NCI-H1092 treated with DMSO at 0.1 percent for 48 hours (cell line): ENCODE data around the gene NPR3.
"Not testable (repeated sequence)": the region's sequence is repeated elsewhere in the genome, so short reads cannot be mapped to it uniquely, and the experiment has no call there.

ENCODE experiments used
- DNase-seq: peaks from one replicate; lab custom pipeline; 2025; lab: John Stamatoyannopoulos, UW

The NPR3 gene

DNA sequence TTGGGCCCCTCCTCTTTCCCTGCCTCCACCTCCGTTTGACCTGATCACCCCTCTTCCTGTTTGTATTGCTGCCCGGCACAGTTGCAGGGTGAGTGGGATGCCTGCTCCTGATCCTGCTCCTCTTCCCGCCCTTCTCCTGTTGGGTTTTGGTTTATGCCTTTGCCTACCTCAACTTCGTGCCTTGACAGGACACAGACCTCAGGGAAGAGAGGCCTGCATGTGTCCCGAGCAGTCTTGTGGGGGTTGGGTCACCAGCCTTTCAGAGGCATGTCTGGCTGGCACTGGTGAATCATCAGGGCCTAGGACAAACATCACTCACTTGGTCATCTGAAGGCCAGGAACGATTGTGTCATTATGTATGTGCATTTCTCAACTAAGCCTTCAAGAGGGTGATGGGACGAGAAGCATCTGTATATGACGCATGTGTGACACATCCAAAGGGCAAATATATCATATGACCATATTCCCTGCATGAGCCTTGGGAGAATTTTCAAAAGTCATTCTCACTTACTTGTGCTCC, 56.9 kb downstream of the NPR3 start:
- DNase-seq = no peak

DNA sequence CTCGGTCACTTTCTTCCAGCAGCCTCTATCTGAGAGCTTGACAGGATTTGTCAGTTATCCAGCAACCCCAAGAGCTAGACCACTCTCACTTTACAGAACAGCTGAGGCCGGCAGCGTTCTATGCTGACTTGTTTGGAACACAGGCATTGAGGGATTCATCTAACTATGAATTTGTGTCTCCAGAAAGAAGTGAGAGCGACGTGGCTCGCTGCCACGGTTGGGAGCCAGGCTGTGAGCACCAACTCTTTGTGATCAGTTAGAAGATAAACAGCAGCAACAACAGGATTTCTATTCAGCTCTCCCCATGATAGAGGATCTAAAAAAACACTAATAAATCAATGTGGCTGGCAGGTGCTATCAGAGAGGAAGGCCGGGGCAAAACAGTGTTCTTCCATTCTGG, 58.6 kb downstream of the NPR3 start:
- DNase-seq = no peak

DNA sequence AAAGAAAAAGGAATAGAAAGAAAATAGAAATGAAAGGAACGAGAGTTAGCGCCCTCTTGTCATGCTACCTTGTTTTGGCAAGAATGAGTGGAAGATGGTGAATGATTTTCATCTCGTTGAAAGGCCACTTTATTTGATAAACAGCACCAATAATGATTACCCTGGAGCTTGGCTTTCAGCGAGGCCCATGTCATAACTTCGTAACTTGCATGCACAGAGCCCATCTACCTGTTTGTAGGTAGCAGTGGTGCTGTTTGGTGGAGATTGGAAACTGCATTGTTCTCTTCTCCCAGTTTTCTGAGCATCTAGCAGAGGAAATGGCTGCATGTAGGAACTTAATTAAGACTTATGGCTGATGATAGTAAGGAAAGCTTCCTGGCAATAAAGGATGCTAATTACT, 59.3 kb downstream of the NPR3 start:
- no peak for DNase-seq

DNA sequence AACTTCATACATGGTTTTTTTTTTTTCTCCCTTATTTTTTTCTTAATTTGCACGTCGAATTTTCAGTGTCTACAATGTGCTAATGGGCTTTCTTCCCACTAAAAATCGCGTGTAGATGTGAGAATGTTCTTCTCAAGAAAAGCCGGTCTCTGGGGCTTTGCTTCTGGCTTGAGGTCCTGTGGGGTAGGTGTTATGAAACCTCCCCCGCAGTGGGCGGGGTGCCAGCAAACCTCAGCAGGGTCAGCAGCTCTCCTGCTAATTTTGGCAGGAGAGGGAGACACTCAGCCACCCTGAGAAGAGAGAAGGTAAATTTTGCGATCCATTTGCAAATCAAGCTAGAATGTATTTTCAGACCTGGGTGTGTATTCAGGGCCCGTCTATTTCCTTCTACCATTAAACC, 59.9 kb downstream of the NPR3 start:
- no peak for DNase-seq

DNA sequence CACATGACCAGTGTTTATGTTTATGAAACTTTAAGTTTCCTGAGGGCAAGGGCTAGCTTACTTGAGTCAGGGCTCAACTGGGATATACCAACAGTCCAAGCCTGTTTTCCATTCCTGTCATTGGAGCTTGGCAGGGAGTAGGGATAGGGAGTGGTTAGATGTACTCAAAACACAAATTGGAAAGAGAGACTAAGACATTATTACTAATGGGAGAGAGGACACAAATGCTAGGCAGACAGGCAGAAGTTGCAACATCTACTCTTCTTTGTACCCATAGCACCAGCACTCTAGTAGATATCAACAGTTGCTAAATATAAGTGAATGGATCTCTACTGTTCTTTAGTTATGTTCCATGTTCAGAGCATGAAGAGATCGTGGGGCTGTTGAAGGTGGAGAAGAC, 62.8 kb downstream of the NPR3 start:
- DNase-seq = no peak

DNA sequence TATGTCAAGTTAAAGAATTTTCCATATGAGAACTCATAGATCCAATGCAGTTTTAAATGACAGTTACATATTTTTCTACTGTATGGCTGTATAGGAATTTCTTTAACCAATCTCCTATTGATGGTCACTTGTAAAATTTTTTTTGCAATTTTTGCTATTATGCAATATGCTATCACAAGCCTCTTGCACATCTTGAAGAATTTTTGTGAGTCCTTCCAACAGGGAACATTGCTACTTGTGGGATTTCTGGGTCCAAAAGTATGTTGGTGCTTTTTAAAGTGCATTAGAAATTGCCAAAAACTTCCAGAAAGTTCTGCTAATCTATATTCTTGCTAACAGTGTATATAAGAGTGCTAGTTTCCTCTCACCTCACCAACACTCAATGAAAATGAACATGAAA, 65.1 kb downstream of the NPR3 start:
- no peak for DNase-seq

DNA sequence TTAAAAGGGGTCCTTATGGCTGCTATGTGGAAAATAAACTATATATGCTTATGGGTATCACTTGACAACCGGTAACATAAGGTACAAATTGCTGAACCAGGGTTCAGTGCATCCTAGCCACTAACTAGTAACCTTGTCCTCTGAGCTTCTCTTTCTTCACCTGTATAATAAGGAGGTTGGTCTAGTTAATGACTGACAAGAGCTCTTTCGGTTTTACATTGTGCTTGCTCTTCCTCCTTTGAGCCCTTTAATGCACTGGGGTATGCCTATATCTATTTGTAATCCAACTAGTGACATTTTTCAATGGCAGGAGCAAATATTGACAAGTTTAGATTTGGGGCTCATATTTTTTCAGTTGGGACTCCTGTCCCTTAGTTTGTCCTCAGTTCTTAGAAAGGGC, 66.1 kb downstream of the NPR3 start:
- DNase-seq = no peak

DNA sequence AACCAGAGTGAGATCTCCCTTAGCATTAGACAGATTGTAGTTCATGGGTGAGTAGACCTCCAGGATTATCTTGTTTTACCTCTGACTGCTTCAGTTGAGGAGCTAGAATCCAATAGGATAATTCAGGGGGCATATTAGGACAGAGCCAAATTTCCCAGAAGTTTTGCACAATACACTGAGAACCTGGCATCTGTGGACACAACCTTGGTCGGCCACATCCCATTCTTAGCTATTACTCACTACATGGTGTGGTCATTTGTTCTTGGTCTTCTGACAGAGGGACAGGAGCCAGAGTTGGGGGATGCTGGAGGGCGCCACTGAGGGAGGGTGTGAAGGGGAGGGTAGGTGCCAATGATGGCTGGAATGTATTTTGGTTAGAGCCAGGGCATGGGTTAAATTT, 66.6 kb downstream of the NPR3 start:
- no peak for DNase-seq

DNA sequence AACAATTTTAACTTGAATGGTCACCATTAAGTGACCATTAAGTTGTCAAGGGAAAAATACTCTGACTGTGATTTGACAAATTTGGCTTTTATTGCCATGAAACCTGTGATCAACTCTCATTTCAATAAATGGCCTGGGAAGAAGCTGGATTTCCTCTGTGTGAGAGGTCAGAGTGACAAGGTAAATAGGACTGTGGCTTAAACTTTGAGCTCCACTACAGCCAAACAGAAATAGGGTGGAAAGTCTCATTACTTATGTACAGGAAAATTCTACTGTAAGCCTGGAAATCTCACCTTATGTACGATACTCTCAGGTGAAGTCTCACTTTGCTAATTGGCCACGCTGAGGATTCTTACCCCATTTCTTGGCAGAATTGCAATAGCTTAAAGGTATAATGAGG, 67.3 kb downstream of the NPR3 start:
- DNase-seq = no peak

DNA sequence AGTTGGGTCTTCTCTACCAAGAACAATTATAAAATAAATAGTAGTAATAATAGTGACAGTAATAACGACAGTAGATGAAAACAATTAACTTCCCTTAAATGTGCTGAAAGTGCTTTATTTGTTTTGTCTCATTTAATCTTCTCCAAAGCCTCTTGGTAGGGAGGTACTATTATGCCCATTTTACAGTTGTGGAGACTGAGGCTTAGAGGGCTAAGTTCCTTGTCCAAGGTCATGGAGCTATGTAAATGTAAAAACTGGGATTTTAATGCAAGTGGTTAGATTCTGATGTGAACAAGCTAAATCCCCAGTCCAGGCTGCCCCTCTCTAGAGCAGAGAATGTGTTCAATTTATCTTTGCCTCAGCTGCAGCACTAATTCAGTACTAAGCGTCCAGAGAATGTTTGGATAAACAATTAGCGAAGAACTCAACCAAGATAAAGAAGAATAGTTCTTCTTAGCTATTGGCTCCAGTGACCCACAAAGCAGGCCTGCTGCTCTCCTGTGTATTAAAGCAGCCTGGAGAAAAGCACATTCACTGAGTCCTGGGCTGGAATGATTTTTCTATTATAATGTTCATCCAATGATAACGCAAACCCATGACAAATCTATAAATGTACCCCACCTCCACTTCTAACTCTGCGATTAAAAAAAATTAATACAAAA, 68.8 kb downstream of the NPR3 start:
- DNase-seq = no peak

DNA sequence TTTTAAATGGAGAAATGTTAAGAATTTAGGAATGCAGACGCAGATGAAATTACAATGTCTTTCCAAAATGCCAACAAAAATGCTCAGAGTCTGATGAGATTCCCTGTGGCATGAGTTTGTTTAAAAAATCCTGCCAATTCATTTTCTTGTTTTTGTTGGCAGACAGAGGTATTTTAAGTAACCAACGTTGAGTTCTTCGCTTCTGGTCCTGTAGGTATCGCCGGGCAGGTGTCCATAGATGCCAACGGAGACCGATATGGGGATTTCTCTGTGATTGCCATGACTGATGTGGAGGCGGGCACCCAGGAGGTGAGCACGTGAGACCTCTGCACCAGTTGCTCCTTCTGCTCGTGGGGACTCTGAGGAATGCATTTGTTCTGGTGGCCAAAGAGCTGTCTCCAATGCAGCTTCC, 69.4 kb downstream of the NPR3 start:
- DNase-seq = no peak

DNA sequence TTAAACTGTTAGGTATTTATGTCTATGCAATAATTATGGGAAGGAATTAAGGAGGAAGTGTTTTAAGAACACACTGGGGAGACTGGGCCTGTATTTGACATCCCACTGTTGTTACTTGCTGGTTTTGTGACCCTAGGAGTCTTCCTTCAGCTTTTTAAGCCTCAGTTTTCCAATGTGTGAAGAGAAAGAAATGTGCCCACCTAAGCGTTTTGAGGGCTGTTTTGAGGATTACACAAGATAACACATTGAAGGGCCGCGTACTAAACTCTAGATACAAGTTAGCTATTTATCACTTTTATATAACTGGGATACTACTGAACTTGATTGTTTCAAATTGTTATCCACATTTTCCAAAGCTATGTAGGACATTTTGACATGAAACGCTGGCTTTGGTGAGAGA, 72.5 kb downstream of the NPR3 start:
- DNase-seq = no peak

DNA sequence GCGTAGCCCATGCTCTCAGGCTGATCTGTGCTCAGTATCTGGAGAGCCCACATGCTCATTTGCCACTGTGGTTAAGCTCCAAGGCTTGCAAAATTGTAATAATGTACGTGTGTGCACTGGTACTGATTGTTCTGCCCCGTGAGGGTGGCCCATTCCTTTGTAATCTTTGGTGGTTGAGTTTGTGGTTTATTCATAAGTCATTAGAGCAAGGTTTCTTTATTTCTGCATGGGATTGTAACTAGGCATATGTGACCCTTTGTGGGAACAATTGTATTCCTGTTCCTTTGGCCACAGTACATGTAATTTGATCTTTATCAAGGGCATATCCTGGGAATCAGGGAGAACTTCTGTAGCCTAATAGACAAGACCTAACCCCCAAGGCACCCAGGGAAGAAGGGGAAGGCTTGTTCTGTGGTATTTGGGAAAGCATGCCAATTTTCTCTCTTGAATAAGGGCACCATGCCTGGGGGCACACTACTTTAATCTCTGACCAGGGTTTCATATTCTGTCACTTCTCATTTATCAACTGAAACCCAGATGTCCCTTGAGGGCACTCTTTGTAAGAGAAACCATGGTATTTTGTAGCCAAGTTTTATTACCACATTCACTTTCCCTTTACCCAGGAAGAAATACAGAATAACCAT, 74.6 kb downstream of the NPR3 start:
- DNase-seq = no peak

DNA sequence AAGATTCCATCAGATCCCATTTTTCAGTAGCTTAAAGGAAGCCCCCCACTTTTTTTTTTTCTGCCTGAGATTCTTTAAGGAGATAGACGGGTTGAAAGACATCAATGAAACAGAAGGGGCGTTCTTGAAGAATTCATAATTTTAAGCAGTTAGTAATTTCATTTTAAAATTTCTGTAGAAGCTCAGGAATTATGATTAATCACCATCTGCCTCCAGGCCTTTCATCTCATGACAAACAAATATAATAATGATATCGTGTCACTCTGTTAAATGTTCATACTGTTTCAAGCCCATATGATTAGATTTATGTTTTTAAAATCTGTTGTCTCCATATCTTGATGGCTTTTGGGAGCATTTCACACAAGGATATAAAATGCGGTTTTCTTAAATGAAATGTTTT, 75.2 kb downstream of the NPR3 start:
- DNase-seq = no peak

DNA sequence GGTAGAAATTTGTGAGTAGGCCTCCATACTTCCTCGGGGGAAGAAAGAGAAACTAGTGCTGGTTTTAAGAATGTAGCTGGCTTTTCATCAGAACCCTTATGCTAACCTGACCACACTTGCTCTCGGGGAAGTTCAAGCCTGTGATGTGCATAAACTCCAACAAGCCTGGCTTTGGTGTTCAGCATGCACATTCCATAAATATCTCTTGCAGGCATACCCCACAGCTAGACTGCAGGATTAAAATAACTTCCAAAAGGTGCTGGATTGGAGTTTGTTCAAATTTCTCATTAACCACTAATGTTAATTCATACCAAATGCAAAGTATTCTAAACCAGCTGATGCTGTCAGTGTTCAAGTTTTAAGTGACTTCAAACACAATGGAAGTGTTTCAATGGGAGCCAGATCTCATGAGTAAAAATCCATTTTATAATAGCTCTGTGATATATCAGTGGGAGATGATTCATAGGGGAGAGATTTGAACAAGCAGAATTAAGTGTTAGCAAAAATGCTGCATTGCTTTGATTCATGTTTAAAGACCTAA, 79.4 kb downstream of the NPR3 start:
- no peak for DNase-seq

DNA sequence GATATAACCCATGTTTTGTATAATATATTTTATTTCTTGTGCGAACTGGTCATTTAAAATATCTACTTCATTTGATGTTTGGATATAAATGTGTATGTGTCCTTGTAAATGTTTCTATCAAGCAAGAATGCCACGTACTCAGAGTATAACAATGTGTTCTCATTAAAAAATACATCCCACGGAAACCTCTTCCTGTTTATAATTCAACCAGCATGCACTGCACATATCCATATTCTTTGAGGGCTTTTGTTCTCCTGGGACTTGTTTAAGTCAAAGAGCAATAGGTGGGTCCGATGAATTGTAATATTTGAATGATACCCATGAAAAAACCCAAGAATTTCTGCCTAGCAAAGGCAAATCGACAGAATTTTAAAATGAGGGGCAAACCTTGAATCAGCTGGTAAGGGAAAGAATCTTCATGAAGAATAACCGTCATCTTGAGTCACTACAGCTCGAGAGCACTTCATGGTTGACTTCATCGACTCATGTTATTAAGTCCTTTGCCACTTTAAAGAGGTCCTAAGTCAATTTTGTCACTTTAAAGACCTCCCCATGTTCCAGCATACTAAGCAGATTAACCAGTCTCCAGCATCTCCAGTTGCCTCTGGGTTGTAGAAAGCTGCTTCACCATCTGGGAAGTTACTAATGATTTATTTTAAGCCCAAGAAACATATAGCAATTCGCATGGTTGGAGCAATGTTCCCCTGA, 80.6 kb downstream of the NPR3 start:
- DNase-seq = no peak

DNA sequence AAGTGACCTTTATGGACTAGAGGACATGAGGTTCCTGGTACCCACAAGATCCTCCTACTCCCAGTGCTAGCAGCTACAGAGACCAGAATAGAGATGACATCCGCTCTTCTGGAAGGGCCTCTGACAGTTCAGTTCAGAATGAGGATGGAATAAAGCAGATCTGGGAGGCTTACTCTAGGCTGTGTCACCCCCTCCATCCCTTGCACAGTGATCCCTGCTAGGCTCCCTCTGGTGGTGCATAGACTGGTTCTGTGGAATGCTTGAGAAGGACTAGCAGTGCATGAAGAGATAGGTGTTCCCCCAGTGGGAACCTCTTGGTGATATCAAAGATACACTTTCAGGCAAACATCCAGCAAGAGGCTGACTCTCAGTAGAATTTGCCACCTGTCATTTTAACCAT, 83.0 kb downstream of the NPR3 start:
- DNase-seq = no peak

DNA sequence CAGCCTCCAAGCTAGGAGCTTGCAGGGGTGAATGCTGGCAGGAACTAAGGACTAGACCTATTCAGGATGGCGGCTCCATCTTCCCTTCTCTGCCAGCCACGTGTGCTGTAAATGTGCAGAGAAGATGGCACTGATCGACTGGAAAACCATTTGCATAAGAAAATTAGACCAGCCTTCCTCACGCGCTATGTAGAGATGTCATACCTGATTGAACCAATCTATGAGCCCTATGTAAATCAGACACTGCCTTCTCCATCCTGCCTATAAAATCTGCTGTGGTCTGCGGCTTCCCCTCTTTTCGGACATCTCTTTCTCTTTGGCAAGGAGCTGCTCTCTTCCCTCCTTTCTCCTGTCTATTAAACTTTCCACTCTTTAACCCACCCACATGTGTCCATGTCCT, 91.6 kb downstream of the NPR3 start:
- DNase-seq = no peak

DNA sequence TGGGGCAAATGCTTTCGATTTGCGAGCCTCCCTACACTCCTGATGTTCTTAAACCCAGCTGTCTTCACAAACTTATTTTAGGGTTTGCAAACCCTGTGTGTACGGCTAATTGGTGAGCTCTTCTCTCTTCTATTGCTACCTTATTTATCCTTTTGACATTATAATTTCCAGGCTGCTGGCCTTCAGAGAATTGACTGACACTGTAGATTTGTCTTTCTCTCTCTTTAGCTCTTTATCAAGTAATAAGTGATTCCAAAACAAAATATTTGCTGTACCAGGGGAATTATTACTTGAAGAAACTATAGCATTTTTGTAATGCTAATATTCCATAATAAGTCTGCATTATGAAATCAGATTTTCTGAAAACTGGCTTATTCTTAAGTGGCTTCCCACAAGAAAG, 92.5 kb downstream of the NPR3 start:
- no peak for DNase-seq

DNA sequence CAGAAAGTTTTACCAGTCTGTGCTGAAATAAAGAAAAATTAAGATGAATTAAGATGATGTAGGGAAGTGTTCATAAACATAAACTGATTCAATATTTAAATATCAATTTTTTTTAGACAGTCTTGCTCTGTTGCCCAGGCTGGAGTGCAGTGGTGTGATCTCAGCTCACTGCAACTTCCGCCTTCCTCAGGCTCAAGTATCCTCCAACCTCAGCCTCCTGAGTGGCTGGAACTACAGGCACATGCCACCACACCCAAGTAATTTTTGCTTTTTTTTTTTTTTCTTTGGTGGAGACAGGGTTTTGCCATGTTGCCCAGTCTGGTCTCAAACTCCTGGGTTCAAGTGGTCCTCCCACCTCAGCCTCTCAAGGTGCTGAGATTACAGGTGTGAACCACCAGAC, 94.3 kb downstream of the NPR3 start:
- not testable (repeated sequence) for DNase-seq

DNA sequence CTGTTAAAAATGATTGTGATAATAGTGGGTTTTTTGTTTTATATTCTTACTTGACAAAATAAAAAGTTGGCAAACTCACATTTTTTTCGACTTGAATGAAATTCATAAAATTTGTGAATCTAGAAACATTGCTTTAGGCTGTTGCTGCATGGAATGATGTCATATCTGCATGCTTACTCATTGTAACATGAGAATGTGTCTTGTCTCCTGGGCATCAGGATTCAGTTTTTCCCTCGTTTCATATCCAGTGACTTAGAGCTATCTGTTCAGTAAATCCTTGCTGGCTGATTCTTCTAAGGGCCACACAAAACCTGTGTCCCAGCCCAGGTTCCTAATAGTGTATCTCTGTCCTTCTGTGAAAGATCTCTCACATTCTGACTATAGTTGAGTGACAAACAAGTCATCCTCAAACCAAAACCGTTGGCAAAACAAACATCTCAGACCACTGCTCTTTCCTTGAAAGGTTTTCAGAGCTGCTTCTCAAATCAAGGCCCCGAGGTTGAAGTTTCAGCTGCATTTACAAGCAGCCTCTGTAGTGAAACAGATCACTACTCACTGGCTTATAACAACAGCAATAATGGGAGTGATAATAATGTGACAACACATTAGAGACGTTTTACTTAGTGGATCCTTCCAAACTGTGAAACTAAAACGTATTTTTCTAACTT, 95.0 kb downstream of the NPR3 start:
- DNase-seq = no peak

DNA sequence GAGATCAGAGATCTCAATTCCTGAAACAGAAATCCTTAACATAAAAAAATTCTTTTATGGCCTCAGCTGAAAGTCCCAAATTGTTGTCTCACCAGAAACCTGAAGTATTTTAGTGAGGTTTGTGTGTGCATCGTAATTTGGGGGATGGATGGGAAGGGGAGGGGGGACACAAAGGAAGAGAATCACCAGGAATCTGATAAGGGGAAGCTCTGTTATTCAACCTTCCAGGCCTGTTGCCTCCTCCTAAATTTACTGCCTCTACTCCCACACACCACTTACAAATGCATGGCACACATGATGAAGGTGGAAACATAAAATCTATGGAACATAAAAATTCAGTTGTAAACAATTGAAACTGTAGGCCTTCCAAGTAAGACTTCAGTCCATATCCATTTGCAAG, 97.7 kb downstream of the NPR3 start:
- no peak for DNase-seq

DNA sequence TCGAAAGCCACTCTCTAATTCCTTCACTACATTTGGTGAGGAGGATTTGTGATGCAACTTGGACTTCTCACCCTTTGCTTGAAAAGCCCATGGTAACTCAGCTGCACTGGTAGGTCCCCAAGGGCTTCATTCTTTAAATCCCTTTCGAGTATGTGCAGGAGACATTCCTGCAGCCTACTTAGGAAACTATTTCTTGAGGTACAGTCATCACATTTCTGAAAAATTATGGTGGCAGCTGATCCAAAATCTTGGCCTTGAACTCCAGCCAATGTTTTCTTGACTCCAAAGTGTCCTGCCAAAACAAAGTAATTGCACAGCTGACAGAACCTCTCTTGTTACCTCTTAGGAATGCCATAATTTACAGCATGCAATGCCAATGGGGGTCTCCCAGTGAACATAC, 99.7 kb downstream of the NPR3 start:
- DNase-seq = no peak
